Mesodermal cell (in vitro differentiated cells): ENCODE data around the gene SLC39A13.

Experiments
- H3K27ac ChIP-seq: 2 replicates; pipeline ENCODE4 v1.7.0; 2013; ENCODE audit warnings: mild to moderate bottlenecking, low read depth, low read length, moderate library complexity; ENCODE audit not compliant: severe bottlenecking
- H3K36me3 ChIP-seq: 2 replicates; pipeline ENCODE4 v1.7.1; 2013; ENCODE audit warnings: mild to moderate bottlenecking, low read length, moderate library complexity; ENCODE audit not compliant: control insufficient read depth, insufficient read depth
- H3K4me1 ChIP-seq: one replicate; pipeline ENCODE4 v1.7.1; 2013; ENCODE audit warnings: mild to moderate bottlenecking, low read length; ENCODE audit not compliant: insufficient read depth, control insufficient read depth, poor library complexity, severe bottlenecking
- H3K4me3 ChIP-seq: 2 replicates; pipeline ENCODE4 v1.7.0; 2013; ENCODE audit warnings: low read length, control low read depth, mild to moderate bottlenecking; ENCODE audit not compliant: insufficient read depth, poor library complexity, severe bottlenecking; ENCODE audit errors: extremely low read depth
- H3K9me3 ChIP-seq: 2 replicates; pipeline ENCODE4 v1.7.1; 2013; ENCODE audit warnings: mild to moderate bottlenecking, low read length, moderate library complexity; ENCODE audit not compliant: control insufficient read depth
- WGBS, 2 experiments: methylation state at CpG; one replicate each; pipeline ENCODE4 v1.1.5; 2013; ENCODE audit warnings: missing lambda C conversion rate in 2 of 2; ENCODE audit not compliant: insufficient coverage in 2 of 2; 5-methylcytosine and 5-hydroxymethylcytosine counted together

SLC39A13 gene

DNA sequence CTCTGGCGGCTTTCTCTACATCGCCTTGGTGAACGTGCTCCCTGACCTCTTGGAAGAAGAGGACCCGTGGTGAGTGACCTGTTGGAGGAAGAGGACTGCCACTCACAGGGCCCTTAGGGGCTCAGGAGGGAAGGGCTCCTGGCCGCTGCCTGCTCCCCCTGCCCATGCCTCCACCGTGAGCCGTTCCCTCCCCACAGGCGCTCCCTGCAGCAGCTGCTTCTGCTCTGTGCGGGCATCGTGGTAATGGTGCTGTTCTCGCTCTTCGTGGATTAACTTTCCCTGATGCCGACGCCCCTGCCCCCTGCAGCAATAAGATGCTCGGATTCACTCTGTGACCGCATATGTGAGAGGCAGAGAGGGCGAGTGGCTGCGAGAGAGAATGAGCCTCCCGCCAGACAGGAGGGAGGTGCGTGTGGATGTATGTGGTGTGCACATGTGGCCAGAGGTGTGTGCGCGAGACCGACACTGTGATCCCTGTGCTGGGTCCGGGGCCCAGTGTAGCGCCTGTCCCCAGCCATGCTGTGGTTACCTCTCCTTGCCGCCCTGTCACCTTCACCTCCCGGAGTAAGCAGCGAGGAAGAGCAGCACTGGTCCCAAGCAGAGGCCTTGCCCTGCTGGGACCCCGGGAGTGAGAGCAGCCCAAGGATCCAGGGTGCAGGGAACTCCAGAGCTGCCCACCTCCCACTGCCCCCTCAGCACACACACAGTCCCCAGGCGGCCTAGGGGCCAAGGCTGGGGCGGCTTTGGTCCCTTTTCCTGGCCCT, 6.9 kb downstream of the SLC39A13 start:
- H3K27ac ChIP-seq: peak overlapping the region; percentile 73
- H3K9me3 ChIP-seq: no peaks in the 10 kb centered on the region
- peaks cover 85% of the 10 kb centered on the region for H3K36me3 ChIP-seq
- 87 to 91% methylated on average over 21 to 31 of the region's 31 CpGs for WGBS, 2 experiments
- H3K4me1 ChIP-seq: peaks cover 22% of the 10 kb centered on the region
- no peak overlapping the region for H3K4me3 ChIP-seq

DNA sequence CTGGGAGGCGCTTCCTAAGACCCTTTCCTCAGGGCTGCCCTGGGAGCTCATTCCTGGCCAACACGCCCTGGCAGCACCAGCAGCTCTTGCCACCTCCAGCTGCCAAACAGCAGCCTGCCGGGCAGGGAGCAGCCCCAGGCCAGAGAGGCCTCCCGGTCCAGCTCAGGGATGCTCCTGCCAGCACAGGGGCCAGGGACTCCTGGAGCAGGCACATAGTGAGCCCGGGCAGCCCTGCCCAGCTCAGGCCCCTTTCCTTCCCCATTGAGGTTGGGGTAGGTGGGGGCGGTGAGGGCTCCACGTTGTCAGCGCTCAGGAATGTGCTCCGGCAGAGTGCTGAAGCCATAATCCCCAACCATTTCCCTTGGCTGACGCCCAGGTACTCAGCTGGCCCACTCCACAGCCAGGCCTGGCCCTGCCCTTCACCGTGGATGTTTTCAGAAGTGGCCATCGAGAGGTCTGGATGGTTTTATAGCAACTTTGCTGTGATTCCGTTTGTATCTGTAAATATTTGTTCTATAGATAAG, 7.6 kb downstream of the SLC39A13 start:
- Histone ChIP-seq H3K9me3 (no peaks in the 10 kb centered on the region), H3K4me3 (no peak overlapping the region), H3K36me3 (peaks cover 85% of the 10 kb centered on the region), H3K4me1 (peaks cover 22% of the 10 kb centered on the region), H3K27ac (peak overlapping the region; percentile 73)
- WGBS, 2 experiments: 81 to 86% methylated on average over 4 to 8 of the region's 13 CpGs

DNA sequence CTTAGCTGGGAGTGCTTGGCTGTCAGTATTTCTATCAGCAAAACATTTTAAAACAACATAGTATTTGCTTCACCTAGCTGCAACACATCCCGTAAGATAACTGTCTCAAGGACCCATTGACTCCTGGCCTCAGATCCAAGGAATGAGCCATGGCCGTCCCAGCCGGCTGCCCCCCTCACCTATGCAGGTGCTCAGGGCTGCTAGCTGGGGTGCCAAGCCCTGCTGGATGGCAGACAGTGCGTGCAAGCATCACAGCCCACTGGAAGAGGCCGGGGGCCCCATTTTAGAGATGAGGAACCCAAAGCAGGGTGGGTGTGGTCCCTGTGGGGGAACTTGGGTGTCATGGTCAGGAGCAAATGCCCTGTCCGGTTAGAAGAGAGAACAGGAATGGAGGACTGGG, 9.3 kb downstream of the SLC39A13 start:
- Histone ChIP-seq H3K4me1 (peaks cover 22% of the 10 kb centered on the region), H3K27ac (no peak overlapping the region), H3K9me3 (no peaks in the 10 kb centered on the region), H3K36me3 (peaks cover 84% of the 10 kb centered on the region), H3K4me3 (no peak overlapping the region)
- WGBS, 2 experiments: 95 to 98% methylated on average over 6 of the region's 6 CpGs

DNA sequence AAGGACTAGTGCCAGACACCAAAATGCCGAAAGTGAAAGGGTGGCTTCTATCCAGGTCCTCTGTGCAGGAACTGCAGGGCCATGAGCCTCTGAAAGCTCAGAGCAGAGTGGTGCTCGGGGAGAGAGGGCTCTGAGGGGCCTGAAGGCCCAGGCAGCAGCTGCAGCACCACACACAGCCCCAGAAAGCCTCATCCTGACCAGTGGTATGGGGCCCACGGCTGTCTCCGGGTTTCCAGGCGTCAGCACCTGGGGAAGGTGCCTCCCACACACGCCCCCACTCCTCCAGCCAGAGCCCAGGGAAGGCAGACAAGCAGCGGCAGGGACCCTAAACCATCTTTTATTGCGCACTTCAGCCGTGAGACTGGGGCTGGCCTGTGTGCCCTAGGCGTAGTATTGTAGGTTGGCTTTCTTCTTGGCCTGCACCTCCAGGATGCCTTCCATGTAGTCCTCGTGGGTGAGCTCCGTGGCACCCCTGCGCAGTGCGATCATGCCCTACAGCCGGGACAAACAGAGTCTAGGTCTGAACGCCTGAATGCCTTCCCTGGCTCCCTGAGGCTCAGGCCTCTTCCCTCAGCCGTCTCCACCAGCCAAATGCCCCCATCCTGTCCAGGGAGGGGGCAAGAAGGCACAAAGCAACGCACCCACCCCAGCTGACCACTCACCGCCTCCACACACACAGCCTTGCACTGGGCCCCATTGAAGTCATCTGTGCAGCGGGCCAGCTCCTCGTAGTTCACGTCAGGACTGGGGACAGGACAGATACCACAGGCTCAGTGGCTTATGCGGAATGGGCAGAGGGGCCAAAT, 10.3 kb downstream of the SLC39A13 start:
- H3K27ac ChIP-seq: no peak overlapping the region
- H3K36me3 ChIP-seq: peaks cover 86% of the 10 kb centered on the region
- H3K4me1 ChIP-seq: peaks cover 16% of the 10 kb centered on the region
- no peak overlapping the region for H3K4me3 ChIP-seq
- WGBS, 2 experiments: 96 to 98% methylated on average over 20 to 21 of the region's 23 CpGs
- no peaks in the 10 kb centered on the region for H3K9me3 ChIP-seq

DNA sequence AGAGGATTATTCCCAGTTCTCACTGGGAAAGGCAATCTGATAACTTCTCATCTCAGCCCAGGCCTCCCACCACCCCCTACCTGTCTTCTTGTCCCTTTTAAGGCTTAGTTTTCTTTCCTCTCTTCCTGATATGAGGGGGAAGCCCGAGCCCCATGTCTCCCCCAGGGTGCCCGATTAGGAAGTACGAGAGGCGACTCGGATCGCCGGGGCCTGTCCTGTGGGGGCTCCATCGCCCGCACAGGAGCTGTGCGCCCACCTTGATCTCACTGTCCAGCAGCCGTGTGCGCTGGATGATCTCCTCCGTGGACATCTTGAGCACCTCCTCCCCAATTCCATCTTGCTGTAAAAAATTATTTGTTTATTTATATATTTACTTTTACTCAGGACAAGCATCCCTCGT, 17.2 kb downstream of the SLC39A13 start:
- H3K4me3 ChIP-seq: peak overlapping the region; percentile 82
- H3K27ac ChIP-seq: no peak overlapping the region
- 0 to 1% methylated on average over 1 to 11 of the region's 14 CpGs for WGBS, 2 experiments
- H3K4me1 ChIP-seq: peaks cover 3% of the 10 kb centered on the region
- H3K9me3 ChIP-seq: no peaks in the 10 kb centered on the region
- peaks cover 44% of the 10 kb centered on the region for H3K36me3 ChIP-seq

DNA sequence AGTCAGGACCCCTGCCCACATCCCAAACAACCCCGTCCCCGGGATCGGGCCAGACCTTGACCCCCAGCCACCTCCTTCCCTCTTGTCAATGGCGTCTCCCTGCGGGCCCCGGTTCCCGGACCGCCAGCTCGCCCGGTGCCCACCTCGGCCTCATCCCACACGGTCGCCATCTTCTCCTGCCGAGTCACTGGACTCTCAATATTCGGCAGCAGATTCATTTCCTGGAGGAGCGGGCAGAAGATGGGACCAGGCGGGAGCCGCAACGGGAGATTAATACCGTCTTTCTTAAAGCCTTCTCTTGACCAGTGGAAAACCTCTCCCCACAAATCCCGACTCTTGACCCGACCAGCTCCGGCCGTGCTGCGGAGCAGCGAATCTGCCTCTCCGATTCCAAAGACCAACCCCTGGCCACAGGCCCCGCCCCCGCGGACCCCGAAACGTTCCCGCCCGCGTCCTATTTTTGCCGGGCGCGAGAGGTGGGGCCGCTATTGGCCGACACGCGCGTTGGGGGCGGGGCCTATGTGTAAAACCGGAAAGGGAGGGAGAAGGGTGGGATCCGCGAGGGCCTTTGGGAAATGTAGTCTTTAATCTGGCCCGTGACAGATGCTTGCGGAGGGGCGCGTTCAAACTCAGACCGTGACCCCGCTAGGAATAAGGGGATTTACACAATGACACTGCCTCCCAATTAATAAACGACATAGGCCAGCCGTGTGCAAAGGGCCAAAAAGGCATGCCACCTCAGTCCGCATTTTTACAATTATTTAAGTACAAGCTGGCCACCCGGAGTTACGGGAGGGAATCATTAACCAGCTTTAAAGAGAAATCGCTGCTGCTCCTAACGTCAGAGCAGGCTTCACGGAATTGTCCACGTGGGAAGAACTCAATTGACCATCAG, 17.9 kb downstream of the SLC39A13 start, which contains the start of gene PSMC3:
Gene PSMC3 (minus strand): TSS at position 378 of the 895 bp plus-strand sequence. CDS start 160 bp downstream, at position 218.
- Histone ChIP-seq H3K36me3 (peaks cover 37% of the 10 kb centered on the region), H3K9me3 (no peaks in the 10 kb centered on the region), H3K4me3 (peak within 1 kb of the TSS; percentile 82), H3K27ac (peak within 1 kb of the TSS; percentile 90), H3K4me1 (peaks cover 3% of the 10 kb centered on the region)
- WGBS, 2 experiments: 4 to 6% methylated on average over 46 to 50 of the region's 62 CpGs

DNA sequence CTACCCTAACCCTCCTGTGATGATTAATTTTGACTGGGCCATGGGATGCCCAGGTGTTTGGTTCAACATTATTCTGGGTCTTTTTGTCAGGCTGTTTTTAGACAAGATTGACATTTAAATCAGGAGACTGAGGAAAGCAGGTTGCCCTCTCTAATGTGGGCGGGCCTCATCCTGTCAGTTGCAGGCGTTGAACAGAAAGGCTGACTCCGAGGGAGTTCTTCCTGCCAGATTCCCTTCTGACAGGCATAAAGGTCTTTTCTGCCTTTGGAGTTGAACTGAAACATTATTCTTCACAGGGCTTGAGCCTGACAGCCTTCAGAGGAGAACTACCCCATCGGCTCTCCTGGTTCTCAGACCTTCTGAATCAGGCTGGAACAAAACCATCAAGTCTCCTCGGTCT, 22.1 kb downstream of the SLC39A13 start:
- H3K4me3 ChIP-seq: no peak overlapping the region
- no peak overlapping the region for H3K27ac ChIP-seq
- no peaks in the 10 kb centered on the region for H3K36me3 ChIP-seq
- 78 to 83% methylated on average over 4 of the region's 5 CpGs for WGBS, 2 experiments
- H3K4me1 ChIP-seq: no peaks in the 10 kb centered on the region
- H3K9me3 ChIP-seq: no peaks in the 10 kb centered on the region

DNA sequence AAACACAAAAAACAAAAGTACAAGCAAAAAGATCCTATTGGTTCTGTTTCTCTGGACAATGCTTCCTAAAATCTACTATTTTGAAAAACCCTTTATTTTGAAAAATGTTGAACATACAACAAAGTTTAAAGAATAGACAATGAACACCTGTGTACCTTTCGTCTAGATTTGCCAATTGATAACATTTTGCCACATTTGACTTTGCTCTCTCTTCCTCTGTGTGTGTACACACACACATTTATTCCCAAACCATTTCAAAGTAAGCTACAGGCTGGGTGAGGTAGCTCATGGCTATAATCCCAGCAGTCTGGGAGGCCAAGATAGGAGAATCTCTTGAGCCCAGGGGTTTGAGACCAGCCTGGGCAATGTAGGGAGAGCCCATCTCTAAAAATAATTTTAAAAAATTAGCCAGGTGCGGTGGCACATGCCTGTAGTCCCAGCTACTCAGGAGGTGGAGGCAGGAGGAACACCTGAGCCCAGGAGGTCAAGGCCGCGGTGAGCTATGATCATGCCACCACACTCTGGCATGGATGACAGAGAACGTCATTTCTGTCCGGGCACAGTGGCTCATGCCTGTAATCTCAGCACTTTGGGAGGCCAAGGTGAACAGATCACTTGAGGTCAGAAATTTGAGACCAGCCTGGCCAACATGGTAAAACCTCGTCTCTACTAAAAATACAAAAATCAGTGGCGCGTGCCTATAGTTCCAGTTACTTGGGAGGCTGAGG, 23.1 kb downstream of the SLC39A13 start:
- 95 to 98% methylated on average over 9 of the region's 9 CpGs for WGBS, 2 experiments
- no peaks in the 10 kb centered on the region for H3K4me1 ChIP-seq
- H3K4me3 ChIP-seq: no peak overlapping the region
- H3K9me3 ChIP-seq: no peaks in the 10 kb centered on the region
- H3K36me3 ChIP-seq: no peaks in the 10 kb centered on the region
- no peak overlapping the region for H3K27ac ChIP-seq

DNA sequence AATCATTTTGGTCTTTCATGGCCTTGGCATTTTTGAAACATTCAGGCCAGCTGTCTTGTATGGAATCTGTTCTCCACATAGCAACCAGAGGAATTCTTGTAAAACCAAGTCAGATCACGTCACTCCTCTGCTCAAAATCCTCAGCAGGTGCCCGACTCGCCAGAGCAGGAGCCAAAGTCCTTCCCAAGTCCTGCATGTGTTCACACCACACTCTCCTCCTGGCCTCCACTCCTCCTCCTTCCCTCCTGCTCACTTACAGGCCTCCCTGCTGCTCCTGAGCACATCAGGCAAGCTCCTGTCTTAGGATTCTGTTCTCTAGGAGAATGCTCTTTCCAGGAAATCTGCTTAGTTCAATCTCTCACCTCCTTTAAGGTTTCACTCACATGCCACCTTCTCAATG, 24.8 kb downstream of the SLC39A13 start:
- no peak overlapping the region for H3K27ac ChIP-seq
- WGBS, 2 experiments: 81 to 95% methylated on average over 3 of the region's 3 CpGs

More for the DNA sequence above, 24.8 kb downstream of the SLC39A13 start:
- no peaks in the 10 kb centered on the region for H3K9me3 ChIP-seq
- H3K4me1 ChIP-seq: no peaks in the 10 kb centered on the region
- no peaks in the 10 kb centered on the region for H3K36me3 ChIP-seq
- H3K4me3 ChIP-seq: no peak overlapping the region
